ENCODE data around the gene DLD.
"Not testable (repeated sequence)": the region's sequence is repeated elsewhere in the genome, so short reads cannot be mapped to it uniquely, and the experiment has no call there.

The DLD gene, protein sequence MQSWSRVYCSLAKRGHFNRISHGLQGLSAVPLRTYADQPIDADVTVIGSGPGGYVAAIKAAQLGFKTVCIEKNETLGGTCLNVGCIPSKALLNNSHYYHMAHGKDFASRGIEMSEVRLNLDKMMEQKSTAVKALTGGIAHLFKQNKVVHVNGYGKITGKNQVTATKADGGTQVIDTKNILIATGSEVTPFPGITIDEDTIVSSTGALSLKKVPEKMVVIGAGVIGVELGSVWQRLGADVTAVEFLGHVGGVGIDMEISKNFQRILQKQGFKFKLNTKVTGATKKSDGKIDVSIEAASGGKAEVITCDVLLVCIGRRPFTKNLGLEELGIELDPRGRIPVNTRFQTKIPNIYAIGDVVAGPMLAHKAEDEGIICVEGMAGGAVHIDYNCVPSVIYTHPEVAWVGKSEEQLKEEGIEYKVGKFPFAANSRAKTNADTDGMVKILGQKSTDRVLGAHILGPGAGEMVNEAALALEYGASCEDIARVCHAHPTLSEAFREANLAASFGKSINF

GRCh38 chr7:107890962-107891635, at the start of gene DLD:
DLD (plus strand) TSS chr7:107891183; CDS start chr7:107891251, 68 bp downstream.
- DNase-seq (ENCODE audit: low read depth): peak; percentile 87

DNA sequence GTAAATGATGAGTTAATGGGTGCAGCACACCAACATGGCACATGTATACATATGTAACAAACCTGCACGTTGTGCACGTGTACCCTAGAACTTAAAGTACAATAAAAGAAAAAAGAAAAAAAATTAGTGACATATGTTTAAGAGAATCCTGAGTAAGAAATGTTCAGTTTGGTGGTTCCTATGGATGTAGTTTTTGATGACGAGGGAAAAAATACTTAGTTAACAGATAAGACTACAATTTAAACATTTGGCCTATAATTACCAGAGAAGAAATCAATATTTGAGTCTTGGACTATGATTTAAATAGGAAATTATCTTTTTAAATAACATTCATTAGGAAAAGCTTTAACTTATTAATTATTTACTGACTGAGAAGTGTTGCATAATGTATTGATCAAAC, 48.8 kb upstream of the DLD start:
- no peak for DNase-seq (ENCODE audit: low read depth)

DNA sequence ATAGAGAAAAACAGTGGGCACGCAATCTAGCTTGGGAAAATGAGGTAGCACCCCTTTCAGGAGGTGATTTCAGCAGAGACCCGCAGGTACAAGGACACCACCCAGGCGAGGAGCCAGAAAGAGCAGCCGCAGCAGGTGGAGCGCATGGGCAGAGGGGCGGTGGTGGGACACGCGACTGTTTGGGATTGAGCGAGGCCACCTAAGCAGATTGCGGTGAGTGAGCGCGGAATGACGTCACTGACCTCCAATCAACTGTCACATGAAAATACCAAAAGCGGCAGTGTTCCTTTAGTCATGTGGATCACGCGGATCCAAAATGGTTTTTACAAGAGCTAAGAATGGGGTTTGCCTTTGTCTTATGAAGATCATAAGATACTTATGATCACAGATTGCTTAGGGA, 47.8 kb upstream of the DLD start:
- DNase-seq (ENCODE audit: low read depth): no peak

DNA sequence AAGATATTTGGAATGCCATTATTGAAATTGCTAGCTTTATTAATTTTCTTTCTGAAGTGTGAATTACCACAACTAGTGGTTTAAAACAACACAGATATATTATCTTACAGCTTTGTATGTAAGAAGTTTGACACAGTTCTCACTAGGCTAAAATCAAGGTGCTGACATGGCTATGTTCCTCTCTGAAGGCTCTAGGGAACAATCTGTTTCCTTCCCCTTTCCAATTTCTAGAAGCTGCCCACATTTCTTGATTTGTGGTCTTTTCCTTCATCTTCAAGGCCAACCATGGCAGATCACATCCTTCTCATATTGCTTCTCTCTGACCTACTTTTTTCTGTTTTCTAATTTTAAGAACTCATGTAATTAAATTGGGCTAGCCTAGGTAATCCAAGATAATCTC, 44.7 kb upstream of the DLD start:
- DNase-seq (ENCODE audit: low read depth): no peak

- DNase-seq (ENCODE audit: low read depth): no peak
These were observed 43.7 kb upstream of the DLD start for GRCh38 chr7:107847168-107847835.

DNA sequence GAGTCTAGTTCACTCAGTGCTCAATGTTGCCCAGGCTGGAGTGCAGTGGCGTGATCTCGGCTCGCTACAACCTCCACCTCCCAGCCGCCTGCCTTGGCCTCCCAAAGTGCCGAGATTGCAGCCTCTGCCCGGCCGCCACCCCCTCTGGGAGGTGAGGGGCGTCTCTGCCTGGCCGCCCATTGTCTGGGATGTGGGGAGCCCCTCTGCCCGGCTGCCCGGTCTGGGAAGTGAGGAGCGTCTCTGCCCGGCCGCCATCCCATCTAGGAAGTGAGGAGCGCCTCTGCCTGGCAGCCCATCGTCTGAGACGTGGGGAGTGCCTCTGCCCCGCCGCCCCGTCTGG, 43.2 kb upstream of the DLD start:
- not testable (repeated sequence) for DNase-seq (ENCODE audit: low read depth)

DNA sequence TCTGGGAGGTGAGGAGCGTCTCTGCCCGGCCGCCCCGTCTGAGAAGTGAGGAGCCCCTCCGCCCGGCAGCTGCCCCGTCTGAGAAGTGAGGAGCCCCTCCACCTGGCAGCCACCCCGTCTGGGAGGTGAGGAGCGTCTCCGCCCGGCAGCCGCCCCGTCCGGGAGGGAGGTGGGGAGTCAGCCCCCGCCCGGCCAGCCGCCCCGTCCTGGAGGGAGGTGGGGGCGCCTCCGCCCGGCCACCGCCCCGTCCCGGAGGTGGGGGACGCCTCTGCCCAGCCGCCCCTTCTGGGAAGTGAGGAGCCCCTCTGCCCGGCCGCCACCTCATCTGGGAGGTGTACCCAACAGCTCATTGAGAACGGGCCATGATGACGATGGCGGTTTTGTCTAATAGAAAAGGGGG, 42.8 kb upstream of the DLD start:
- not testable (repeated sequence) for DNase-seq (ENCODE audit: low read depth)

GRCh38 chr7:107850216-107850615, 40.8 kb upstream of the DLD start:
- DNase-seq (ENCODE audit: low read depth): no peak

- no peak for DNase-seq (ENCODE audit: low read depth)
These were observed 40.3 kb upstream of the DLD start for GRCh38 chr7:107850643-107851042.

DNA sequence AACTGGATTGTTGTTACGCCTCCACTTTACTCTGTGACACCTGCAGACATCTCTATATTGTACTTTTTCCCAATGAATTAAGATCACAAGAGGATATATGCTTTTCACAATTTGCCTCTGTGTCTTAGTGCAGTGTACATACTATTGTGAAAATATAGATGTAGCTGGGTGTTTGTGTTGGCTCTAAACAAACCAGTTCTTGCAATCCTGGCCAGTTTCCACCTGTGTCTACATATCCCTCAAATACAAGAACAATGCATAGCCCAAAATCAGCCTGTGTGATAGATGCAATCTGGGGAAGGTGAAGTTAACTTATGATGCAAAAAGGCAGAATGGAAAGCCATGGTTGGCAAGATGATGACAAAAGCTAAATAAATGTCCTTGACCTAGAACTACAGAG, 36.5 kb upstream of the DLD start:
- DNase-seq (ENCODE audit: low read depth): no peak

GRCh38 chr7:107854989-107855388, 36.0 kb upstream of the DLD start:
- DNase-seq (ENCODE audit: low read depth): no peak

DNA sequence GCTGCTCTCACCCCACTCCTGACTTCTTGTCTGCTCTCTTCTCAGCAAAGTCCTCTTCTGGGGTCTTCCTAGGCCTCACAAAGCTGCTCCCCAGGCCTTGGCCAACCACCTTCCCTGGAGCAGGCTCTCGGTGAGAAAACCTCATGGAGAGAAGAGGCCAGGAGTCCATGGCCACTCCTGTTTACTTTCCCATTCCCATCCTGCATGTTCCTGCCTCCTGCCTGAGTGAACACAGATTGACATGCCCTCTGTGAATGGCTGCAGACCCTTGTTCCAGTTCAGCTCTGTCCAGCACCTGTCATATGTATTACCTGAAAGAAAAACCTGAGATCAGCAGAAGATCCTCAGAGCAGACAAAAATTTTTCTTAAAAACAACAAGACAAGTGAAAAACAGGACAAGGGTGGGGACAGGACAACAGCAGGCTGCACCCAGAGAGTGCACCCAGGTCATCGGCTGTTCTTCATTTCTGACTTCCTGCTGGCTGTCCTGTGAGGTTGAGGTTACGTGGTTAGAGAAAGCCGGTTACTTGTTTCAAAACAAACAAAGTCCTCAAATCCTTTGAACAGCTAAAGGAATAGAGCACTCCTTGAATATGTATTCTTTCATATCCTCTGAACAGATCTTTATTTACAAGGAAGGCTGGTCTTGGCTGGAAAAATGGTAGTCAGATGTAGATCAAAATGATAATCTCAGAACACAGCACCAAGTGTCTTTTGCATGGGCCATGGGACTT, 34.0 kb upstream of the DLD start:
- DNase-seq (ENCODE audit: low read depth): peak; percentile 21

- DNase-seq (ENCODE audit: low read depth): no peak
These were observed 33.5 kb upstream of the DLD start for GRCh38 chr7:107857541-107857912.

- DNase-seq (ENCODE audit: low read depth): no peak
These were observed 32.7 kb upstream of the DLD start for GRCh38 chr7:107858280-107858679.

- DNase-seq (ENCODE audit: low read depth): no peak
These were observed 30.6 kb upstream of the DLD start for GRCh38 chr7:107860279-107860961.

GRCh38 chr7:107860981-107861652, 29.9 kb upstream of the DLD start:
- no peak for DNase-seq (ENCODE audit: low read depth)

DNA sequence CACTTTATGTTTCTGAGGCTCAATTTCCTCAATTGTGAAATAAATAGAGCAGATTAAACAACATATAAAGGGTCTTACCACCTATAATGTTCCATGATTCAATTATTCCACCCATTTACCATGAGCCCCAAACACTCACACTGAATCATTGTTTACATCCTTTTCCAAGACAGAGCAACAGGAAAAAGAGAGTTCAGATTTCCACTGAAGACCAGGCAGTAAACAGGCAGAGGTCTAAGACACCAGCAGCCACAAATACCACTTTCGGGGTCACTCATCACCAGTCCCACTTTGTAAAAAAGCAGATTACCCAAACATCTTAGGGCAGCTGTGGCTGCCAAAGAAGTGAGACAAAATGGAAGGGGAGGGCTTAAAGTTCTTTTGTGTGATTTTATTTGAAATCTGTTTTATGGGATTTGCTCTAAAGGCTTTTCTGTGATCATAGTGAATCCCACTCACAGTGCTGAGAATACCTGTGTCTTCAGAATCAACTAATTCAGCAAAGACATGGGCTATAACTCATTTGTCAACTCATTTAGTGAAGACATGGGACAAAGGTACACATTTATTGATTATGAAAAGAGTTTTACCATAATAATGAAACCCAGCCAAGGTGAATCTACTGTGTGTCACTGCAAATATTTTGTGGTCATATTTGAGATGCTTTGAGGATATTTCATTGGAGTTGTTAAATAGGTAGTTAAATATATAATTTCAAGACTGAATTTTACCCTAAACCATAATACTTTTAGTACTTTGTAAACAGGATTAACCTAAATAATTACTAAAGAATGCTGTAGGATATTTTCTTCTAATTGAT, 24.8 kb upstream of the DLD start:
- DNase-seq (ENCODE audit: low read depth): no peak

GRCh38 chr7:107867858-107868466, 23.0 kb upstream of the DLD start:
- DNase-seq (ENCODE audit: low read depth): no peak

- DNase-seq (ENCODE audit: low read depth): no peak
These were observed 20.5 kb upstream of the DLD start for GRCh38 chr7:107870427-107871000.
